Glutamatergic neuron (in vitro differentiated cells): Measurements from ENCODE around the gene PAX3. TPM values are rescaled to one million over a fixed set of nuclear protein-coding genes. Genes with fewer than 3 reads are reported as not detected.

Experiments
- DNase-seq: peaks from one replicate; pipeline ENCODE4 v3.0.0; 2022
- H3K27ac Mint-ChIP-seq: one replicate; pipeline ENCODE4 v1.8.0; 2020; ENCODE audit warnings: mild to moderate bottlenecking, mixed read lengths, inconsistent platforms; ENCODE audit not compliant: unreplicated experiment
- H3K27me3 Mint-ChIP-seq: one replicate; pipeline ENCODE4 v1.8.0; 2020; ENCODE audit warnings: mild to moderate bottlenecking, moderate library complexity, mixed read lengths, inconsistent platforms; ENCODE audit not compliant: unreplicated experiment
- H3K36me3 Mint-ChIP-seq: one replicate; pipeline ENCODE4 v1.8.0; 2020; ENCODE audit warnings: mild to moderate bottlenecking, mixed read lengths, inconsistent platforms; ENCODE audit not compliant: unreplicated experiment
- H3K4me1 Mint-ChIP-seq: one replicate; pipeline ENCODE4 v1.8.0; 2020; ENCODE audit warnings: mild to moderate bottlenecking, low read depth, mixed read lengths, inconsistent platforms; ENCODE audit not compliant: unreplicated experiment
- H3K4me3 Mint-ChIP-seq: one replicate; pipeline ENCODE4 v1.8.0; 2020; ENCODE audit warnings: mild to moderate bottlenecking, mixed read lengths, inconsistent platforms; ENCODE audit not compliant: unreplicated experiment
- H3K9me3 Mint-ChIP-seq: one replicate; pipeline ENCODE4 v1.8.0; 2020; ENCODE audit warnings: mild to moderate bottlenecking, moderate library complexity, mixed read lengths, inconsistent platforms; ENCODE audit not compliant: unreplicated experiment
- total RNA-seq: library from RNA; stranded (reverse); fragmentation: NEBNext Ultra II Directional; extraction: Animal tissue kit (Norgen Biotek cat#: 25700); gene quantifications from one replicate; pipeline ENCODE4 v1.2.1, GENCODE V29; 2021; ENCODE audit not compliant: unreplicated experiment
- TF ChIP-seq, protein P1 (sequence below): fragments of 200-600 bp; sonication (generic); IDR thresholded peaks from one replicate; pipeline ENCODE4 v1.5.0; 2021; ENCODE audit not compliant: partially characterized antibody, unreplicated experiment

PAX3 gene
- total RNA-seq, 1 donor from 2014 or later: 31.2 TPM

DNA sequence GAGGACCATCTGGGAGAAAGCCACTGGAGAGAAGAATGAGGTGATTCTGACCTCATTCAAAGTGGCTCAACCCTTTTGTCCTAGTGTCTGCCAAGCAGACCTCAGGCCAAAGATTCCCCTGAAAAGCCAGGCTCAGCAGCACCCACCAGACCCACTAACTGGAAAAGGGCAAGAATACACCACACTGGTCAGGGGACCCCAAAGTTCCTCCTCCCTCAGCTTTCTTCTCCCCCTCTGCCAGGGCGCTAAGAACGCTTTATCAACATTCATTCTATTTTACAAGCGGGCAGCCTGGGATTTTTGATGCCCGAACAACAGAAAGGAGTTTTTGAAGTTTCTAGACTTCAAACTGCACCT is 7.3 kb downstream of the PAX3 start:
- Mint-ChIP-seq H3K4me1 (peaks cover 17% of the 10 kb centered on the region), H3K4me3 (peak overlapping the region; percentile 57), H3K27ac (no peak overlapping the region)

DNA sequence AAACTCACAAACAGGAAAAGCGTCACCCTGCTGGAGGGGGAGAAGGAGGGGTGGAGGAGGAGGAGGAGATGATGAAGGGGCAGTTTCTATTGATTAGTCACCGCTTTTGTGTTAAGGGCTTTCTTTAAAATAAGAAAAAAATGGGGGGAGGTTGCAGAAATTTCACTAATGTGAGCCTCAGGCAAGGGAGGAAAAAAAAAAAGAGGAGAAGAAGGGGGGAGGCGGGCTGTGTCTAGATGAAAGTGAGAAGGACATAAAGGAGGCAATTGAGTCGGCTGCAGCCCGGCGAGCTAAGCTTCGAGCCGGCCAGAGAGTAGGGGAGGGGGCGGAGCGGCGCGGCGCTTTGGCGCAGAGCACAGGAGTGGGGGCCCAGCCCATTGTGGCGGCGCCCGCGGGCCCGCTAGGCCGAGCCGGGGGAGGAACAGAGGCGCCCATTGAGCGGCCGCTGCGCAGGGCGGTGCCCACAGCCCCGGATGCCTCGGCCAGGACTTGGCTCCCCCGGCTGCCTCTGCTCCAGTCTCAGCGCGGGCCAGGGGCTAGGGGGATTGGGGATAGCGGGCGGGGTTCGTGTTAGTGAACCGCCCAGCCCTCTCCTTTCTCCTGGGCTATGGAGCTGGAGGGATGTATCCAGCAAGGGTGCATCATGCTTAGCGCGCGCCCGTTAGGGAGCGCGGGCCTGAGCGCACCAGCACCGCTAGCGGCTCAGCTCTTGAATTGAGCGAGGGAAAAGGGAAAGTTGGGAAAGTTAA is 7.9 kb downstream of the PAX3 start:
- H3K27me3 Mint-ChIP-seq: peaks cover 37% of the 10 kb centered on the region
- H3K4me3 Mint-ChIP-seq: peak overlapping the region; percentile 79
- DNase-seq: peak; percentile 61
- H3K9me3 Mint-ChIP-seq: peaks cover 11% of the 10 kb centered on the region
- H3K4me1 Mint-ChIP-seq: peaks cover 17% of the 10 kb centered on the region
- H3K36me3 Mint-ChIP-seq: no peaks in the 10 kb centered on the region
- TF ChIP-seq, protein P1, sequence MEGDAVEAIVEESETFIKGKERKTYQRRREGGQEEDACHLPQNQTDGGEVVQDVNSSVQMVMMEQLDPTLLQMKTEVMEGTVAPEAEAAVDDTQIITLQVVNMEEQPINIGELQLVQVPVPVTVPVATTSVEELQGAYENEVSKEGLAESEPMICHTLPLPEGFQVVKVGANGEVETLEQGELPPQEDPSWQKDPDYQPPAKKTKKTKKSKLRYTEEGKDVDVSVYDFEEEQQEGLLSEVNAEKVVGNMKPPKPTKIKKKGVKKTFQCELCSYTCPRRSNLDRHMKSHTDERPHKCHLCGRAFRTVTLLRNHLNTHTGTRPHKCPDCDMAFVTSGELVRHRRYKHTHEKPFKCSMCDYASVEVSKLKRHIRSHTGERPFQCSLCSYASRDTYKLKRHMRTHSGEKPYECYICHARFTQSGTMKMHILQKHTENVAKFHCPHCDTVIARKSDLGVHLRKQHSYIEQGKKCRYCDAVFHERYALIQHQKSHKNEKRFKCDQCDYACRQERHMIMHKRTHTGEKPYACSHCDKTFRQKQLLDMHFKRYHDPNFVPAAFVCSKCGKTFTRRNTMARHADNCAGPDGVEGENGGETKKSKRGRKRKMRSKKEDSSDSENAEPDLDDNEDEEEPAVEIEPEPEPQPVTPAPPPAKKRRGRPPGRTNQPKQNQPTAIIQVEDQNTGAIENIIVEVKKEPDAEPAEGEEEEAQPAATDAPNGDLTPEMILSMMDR: no peak
- no peak overlapping the region for H3K27ac Mint-ChIP-seq

More for the DNA sequence above, 7.3 kb downstream of the PAX3 start:
- peaks cover 14% of the 10 kb centered on the region for H3K9me3 Mint-ChIP-seq
- no peak for DNase-seq
- H3K36me3 Mint-ChIP-seq: no peaks in the 10 kb centered on the region
- peaks cover 40% of the 10 kb centered on the region for H3K27me3 Mint-ChIP-seq
- TF ChIP-seq, protein P1: no peak

DNA sequence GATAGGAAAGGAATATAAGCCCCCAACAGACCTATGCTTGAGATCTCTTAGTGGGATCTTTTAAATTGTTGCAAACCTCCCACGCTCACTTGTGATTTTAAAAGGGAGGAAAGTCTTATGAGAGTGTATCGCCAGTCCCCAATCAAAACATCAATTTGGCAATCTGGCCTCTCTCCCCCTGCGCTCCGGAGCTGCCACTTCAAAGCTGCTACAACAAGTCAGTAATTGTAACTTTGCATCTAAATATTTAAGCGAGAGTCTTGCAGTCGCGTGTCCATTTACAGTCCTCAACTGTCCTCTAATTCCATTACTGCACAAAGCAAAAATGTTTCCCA is 8.4 kb downstream of the PAX3 start:
- peak overlapping the region; percentile 79 for H3K4me3 Mint-ChIP-seq
- TF ChIP-seq, protein P1: no peak
- no peak overlapping the region for H3K27ac Mint-ChIP-seq
- H3K4me1 Mint-ChIP-seq: peaks cover 17% of the 10 kb centered on the region
- H3K9me3 Mint-ChIP-seq: peaks cover 11% of the 10 kb centered on the region
- no peaks in the 10 kb centered on the region for H3K36me3 Mint-ChIP-seq
- H3K27me3 Mint-ChIP-seq: peaks cover 37% of the 10 kb centered on the region
- DNase-seq: no peak

DNA sequence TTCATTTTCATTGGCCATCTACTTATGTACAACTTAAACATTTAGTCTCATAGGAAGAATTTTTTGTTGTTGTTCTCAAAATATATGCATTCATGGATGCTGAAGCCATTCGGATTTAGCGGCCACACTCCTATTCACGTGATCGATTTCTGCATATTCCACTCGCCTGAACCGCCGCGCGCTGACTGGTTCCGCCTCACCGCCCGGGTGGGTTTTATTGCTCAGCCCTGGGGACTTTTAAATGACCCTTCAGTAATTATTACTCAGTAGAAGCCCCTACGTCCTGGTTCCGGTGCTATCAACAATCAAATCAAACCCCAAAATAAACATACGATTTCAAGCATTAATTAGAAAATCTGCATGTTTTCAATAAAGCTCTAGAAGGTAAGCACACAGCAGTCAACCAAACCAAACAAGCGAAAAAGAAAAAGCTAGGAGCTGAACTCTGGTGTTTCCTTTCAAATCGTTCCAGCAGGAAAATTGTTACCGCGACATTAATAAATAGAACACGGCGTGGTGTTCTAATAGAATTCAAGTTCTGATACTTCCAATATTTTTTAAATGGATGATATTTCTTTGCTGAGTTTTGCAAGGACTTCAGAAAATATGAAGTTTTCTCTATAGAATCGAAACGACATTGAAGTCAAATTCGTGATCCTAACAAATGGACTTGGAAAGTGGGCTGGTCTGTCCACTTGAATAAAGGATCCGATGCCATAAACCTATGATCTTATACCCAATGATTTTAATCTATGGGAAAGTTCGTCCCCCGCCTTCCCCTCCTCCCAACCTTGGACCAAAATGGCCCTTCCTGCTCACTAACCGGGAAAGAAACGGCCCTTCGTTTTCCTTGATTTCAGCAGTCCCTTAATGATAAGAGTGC is 9.3 kb downstream of the PAX3 start:
- DNase-seq: no peak
- TF ChIP-seq, protein P1: no peak
- peak overlapping the region; percentile 79 for H3K4me3 Mint-ChIP-seq
- no peak overlapping the region for H3K27ac Mint-ChIP-seq
- peaks cover 20% of the 10 kb centered on the region for H3K4me1 Mint-ChIP-seq
- peaks cover 9% of the 10 kb centered on the region for H3K9me3 Mint-ChIP-seq
- no peaks in the 10 kb centered on the region for H3K36me3 Mint-ChIP-seq
- H3K27me3 Mint-ChIP-seq: peaks cover 31% of the 10 kb centered on the region
